Naive B cell (primary cell): Measurements from ENCODE around the gene IQSEC3. TPM values are rescaled to one million over a fixed set of nuclear protein-coding genes. Genes with fewer than 3 reads are reported as not detected.
"Not testable (repeated sequence)": the region's sequence is repeated elsewhere in the genome, so short reads cannot be mapped to it uniquely, and the experiment has no call there.

Experiments used
- ATAC-seq, 2 donors: fragments of 150-1000 bp; cut with Tn5 transposase; 2 replicates each; pipeline ENCODE4 v1.10.0; 2021; ENCODE audit warnings: low read depth in 2 of 2, mild to moderate bottlenecking in 2 of 2, moderate library complexity in 2 of 2
- DNase-seq: peaks from one replicate; pipeline ENCODE4 v3.0.0; 2022
- H3K27ac Mint-ChIP-seq, 6 donors: one replicate each; pipeline ENCODE4 v1.8.0; 2020 to 2022; ENCODE audit warnings: mild to moderate bottlenecking in 6 of 6, mixed read lengths in 6 of 6, moderate library complexity in 5 of 6, inconsistent platforms in 2 of 6
- H3K27me3 Mint-ChIP-seq, 3 donors: one replicate each; pipeline ENCODE4 v1.8.0; 2021 to 2022; ENCODE audit warnings: mixed read lengths in 3 of 3, mild to moderate bottlenecking in 1 of 3
- H3K36me3 Mint-ChIP-seq, 2 donors: one replicate each; pipeline ENCODE4 v1.8.0; 2020 to 2022; ENCODE audit warnings: mixed read lengths in 2 of 2, inconsistent platforms in 1 of 2, mild to moderate bottlenecking in 1 of 2
- H3K4me1 Mint-ChIP-seq, 3 donors: one replicate each; pipeline ENCODE4 v1.8.0; 2020 to 2022; ENCODE audit warnings: mixed read lengths in 3 of 3, inconsistent platforms in 1 of 3, mild to moderate bottlenecking in 1 of 3, moderate library complexity in 1 of 3
- H3K4me3 Mint-ChIP-seq, 8 donors: one replicate each; pipeline ENCODE4 v1.8.0; 2020 to 2022; ENCODE audit warnings: mild to moderate bottlenecking in 8 of 8, mixed read lengths in 8 of 8, moderate library complexity in 8 of 8, inconsistent platforms in 2 of 8
- H3K9me3 Mint-ChIP-seq, 7 donors: one replicate each; pipeline ENCODE4 v1.8.0; 2020 to 2022; ENCODE audit warnings: mixed read lengths in 7 of 7, mild to moderate bottlenecking in 5 of 7, inconsistent platforms in 2 of 7, moderate library complexity in 1 of 7
- polyA plus RNA-seq, 6 donors: library from polyadenylated mRNA; unstranded; fragments of 300-500 nt; fragmentation: Illumina TruSeq; gene quantifications; one replicate each; pipeline ENCODE4 v1.2.3, GENCODE V29; 2021; ENCODE audit warnings: low read depth in 6 of 6

Gene IQSEC3
- polyA plus RNA-seq, 6 donors from 2014 or later: not detected

DNA sequence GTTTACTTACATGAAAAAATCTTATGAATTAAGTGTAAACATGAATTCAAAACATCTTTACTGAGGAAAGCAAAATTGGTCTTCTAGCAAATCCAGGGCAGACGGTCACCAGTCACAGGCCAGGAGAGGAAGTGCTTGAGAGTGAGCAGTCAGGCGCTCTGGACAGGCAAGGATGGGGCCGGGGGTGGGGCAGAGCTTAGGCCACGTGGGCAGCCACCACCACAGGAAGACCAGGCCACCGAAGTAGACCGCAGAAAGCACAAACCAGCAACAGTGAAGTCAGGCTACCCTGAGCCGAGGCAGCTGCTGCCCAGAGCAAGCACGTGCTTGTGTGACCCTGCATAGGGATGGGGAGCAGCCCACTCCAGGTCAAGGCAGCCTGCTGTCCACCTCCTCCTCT lies 113.9 kb downstream of the IQSEC3 start:
- Mint-ChIP-seq H3K36me3 (no peaks in the 10 kb centered on the region), H3K27me3 (peaks cover 9 to 38% (median 23%) of the 10 kb centered on the region in 3 donors), H3K9me3 (no peaks in the 10 kb centered on the region), H3K27ac (peak overlapping the region in 1 of 6 donors; percentile 32), H3K4me3 (peak overlapping the region in 1 of 8 donors; percentile 40), H3K4me1 (peaks cover 8 to 13% (median 9%) of the 10 kb centered on the region in 3 donors)
- DNase-seq (no peak), ATAC-seq (no peak)

DNA sequence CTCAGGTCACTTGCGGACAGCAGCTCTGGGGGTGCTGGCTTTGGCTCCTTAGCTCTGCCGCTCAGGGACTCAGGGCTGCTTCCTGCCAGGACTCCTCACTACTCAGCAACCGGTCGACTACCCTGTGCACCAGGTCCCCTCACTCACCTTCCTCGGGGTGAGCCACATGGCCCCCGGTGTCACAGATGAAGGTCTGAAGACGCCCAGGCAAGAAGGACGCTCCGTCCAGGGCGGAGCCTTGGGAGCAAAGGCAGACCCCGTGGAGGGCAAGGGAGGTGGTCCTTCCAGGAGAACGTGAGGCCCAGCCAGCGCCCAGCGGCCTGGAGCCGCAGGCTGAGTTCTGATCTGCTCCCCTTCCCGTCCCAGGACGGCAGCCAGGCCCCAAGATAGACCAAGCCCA lies 115.4 kb downstream of the IQSEC3 start:
- Mint-ChIP-seq H3K9me3 (no peaks in the 10 kb centered on the region), H3K4me1 (peaks cover 8 to 13% (median 9%) of the 10 kb centered on the region in 3 donors), H3K27ac (no peak overlapping the region), H3K36me3 (no peaks in the 10 kb centered on the region), H3K27me3 (peaks cover 17 to 39% (median 28%) of the 10 kb centered on the region in 3 donors), H3K4me3 (no peak overlapping the region)
- DNase-seq (no peak), ATAC-seq (no peak)

DNA sequence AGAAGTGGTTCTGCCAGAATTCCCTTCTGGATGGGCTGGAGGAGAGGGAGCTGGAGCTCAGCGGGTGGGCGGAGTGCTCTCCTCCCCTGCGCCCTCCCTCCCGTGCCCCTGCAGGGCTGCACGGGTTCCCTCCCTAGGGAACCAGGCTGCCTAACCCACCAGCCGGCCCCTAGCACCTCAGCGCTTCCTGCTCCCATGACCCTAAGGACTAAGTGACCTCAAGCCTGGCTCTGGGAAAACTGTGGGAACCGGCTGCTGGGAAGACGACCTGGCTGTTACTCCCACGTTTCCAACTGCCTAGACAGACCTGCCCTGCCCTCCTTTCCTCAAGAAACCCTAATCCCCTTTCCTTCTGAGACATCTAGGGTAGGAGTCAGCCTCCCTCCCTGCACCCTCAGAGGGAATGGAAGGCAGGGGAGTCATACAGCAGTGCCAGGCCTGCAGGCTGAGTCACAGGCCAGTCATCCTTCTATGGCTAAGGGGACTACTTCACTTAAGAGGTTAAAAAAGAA lies 115.9 kb downstream of the IQSEC3 start:
- DNase-seq: no peak

DNA sequence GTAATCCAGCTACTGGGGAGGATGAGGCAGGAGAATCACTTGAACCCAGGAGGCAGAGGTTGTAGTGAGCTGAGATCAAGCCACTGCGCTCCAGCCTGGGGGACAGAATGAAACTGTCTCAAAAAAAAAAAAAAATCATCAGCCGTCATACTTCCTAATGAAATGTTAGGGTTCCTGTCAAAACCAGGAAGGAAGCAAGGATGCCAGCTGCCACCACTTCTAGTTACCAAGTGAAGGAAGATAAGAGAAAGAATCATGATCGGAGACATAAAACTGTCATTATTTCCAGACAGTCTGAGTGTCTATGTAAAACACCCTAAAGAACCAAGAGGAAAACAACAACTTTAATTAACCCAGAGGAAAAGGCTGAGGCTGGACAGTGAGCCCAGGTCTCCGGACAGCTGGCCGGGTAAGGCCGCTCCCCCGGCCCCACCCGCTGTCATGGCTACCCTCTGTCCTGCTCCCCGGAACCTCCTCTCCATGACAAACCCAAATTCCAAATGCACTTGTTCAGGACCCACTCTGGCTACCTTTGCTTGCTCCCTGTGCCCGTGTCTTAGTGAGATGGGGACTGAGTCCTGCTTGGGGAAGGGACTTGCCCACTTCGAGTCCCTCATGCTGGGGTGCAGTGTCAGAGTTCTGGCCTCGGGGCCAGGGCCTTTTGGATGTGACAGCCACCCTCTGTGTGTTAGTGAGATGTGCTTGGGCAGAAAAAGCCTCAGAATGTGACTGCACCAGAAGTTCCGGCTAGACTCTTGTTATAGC lies 118.4 kb downstream of the IQSEC3 start:
- H3K9me3 Mint-ChIP-seq: peaks cover 0 to under 1% (median 0%) of the 10 kb centered on the region in 7 donors
- peaks cover 23 to 35% (median 29%) of the 10 kb centered on the region in 3 donors for H3K27me3 Mint-ChIP-seq
- no peaks in the 10 kb centered on the region for H3K36me3 Mint-ChIP-seq
- H3K4me3 Mint-ChIP-seq: peak overlapping the region in 1 of 8 donors; percentile 48
- no peak for ATAC-seq
- H3K27ac Mint-ChIP-seq: peak overlapping the region in 1 of 6 donors; percentile 55
- H3K4me1 Mint-ChIP-seq: peaks cover 5 to 15% (median 9%) of the 10 kb centered on the region in 3 donors
- DNase-seq: no peak

More for the DNA sequence above, 115.9 kb downstream of the IQSEC3 start:
- ATAC-seq: no peak
- H3K36me3 Mint-ChIP-seq: no peaks in the 10 kb centered on the region
- H3K27me3 Mint-ChIP-seq: peaks cover 18 to 37% (median 28%) of the 10 kb centered on the region in 3 donors
- H3K4me3 Mint-ChIP-seq: no peak overlapping the region
- no peaks in the 10 kb centered on the region for H3K9me3 Mint-ChIP-seq
- no peak overlapping the region for H3K27ac Mint-ChIP-seq
- H3K4me1 Mint-ChIP-seq: peaks cover 8 to 13% (median 9%) of the 10 kb centered on the region in 3 donors

DNA sequence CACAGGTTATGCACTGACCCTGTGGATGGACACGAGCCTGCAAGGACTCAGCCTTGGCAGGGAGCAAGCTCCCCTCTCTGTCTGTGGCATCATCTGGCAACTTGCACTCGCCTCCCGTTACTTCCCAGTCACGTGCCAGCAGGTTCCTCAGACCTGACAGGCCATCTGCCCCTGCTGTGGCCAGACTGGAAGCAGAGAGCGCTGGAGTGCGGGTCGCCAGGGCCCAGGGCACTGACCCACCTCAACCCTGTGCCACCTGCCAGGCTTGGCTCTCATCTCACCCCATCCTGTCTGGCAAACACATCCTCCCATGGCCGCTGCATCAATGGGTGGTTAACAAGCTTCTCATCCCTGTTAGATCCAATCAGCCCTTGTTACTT lies 119.0 kb downstream of the IQSEC3 start:
- H3K9me3 Mint-ChIP-seq: peaks cover 0 to 3% (median 0%) of the 10 kb centered on the region in 7 donors
- no peak for DNase-seq
- ATAC-seq: no peak

DNA sequence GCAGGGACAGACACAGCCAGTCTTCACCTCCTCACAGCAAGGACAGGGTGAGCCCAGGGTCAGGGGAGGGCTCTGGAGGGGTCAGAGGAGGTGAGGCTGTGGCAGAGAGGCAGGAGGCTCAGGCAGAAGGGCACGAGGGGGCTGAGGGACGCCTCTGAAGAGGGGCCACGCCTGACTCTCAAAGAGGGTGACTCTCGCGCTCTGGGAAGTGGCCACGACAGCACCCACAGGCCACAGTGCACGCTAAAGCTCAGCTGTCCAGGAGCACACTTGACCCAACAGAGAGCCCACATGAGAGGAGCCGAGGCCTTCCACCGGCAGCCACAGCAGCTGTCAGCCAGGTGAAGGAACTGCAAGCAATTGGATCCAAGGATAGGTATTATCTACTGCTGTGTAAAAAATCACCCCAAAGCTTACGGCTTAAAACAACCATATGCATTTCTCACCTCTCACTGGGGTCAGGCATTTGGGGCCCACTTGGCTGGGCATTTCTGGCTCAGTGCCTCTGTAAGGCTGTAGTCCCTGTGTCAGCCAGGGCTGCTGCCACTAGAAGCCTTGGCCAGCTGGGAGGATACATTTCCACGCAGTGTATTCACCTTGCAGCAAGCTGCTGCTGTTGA lies 119.5 kb downstream of the IQSEC3 start:
- Mint-ChIP-seq H3K27me3 (peaks cover 28 to 40% (median 40%) of the 10 kb centered on the region in 3 donors), H3K36me3 (no peaks in the 10 kb centered on the region), H3K9me3 (peaks cover 0 to 3% (median 0%) of the 10 kb centered on the region in 7 donors), H3K4me1 (peaks cover 0 to 8% (median 4%) of the 10 kb centered on the region in 3 donors), H3K27ac (peak overlapping the region in 1 of 6 donors; percentile 66), H3K4me3 (no peak overlapping the region)
- DNase-seq (no peak), ATAC-seq (no peak)

More for the DNA sequence above, 119.0 kb downstream of the IQSEC3 start:
- no peak overlapping the region for H3K4me3 Mint-ChIP-seq
- peaks cover 28 to 40% (median 35%) of the 10 kb centered on the region in 3 donors for H3K27me3 Mint-ChIP-seq
- H3K36me3 Mint-ChIP-seq: no peaks in the 10 kb centered on the region
- peak overlapping the region in 1 of 6 donors; percentile 66 for H3K27ac Mint-ChIP-seq
- peaks cover 0 to 9% (median 4%) of the 10 kb centered on the region in 3 donors for H3K4me1 Mint-ChIP-seq

DNA sequence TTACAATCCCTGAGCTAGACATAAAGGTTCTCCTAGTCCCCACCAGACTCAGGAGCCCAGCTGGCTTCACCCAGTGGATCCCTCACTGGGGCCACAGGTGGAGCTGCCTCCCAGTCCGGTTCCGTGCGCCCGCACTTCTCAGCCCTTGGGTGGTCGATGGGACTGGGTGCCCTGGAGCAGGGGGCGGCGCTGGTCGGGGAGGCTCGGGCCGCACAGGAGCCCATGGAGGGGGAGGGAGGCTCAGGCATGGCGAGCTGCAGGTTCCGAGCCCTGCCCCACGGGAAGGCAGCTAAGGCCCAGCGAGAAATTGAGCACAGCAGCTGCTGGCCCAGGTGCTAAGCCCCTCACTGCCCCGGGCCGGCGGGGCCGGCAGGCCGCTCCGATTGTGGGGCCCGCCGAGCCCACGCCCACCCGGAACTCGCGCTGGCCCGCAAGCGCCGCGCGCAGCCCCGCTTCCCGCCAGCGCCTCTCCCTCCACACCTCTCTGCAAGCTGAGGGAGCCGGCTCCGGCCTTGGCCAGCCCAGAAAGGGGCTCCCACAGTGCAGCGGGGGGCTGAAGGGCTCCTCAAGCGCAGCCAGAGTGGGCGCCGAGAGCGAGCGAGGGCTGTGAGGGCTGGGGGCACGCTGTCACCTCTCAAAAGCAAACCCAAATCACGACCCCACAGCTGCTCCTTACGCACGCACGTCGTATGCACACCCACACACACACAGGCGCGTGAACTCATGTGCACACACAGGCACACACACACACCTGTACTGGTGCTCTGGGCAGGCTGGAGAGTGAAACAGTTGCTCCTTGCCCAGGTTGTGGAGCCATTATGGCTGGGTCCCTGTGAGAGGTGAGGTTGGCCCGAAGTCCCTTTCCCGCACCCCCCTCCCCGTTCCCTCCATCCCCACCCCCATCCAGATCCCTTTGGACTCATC lies 121.7 kb downstream of the IQSEC3 start:
- not testable (repeated sequence) for DNase-seq, H3K27ac Mint-ChIP-seq, H3K9me3 Mint-ChIP-seq, H3K4me1 Mint-ChIP-seq, H3K36me3 Mint-ChIP-seq, ATAC-seq
- H3K27me3 Mint-ChIP-seq: peaks cover 36 to 53% (median 50%) of the 10 kb centered on the region in 3 donors
- peak overlapping the region in 7 of 8 donors; percentile 12 to 92 (median 75) for H3K4me3 Mint-ChIP-seq

DNA sequence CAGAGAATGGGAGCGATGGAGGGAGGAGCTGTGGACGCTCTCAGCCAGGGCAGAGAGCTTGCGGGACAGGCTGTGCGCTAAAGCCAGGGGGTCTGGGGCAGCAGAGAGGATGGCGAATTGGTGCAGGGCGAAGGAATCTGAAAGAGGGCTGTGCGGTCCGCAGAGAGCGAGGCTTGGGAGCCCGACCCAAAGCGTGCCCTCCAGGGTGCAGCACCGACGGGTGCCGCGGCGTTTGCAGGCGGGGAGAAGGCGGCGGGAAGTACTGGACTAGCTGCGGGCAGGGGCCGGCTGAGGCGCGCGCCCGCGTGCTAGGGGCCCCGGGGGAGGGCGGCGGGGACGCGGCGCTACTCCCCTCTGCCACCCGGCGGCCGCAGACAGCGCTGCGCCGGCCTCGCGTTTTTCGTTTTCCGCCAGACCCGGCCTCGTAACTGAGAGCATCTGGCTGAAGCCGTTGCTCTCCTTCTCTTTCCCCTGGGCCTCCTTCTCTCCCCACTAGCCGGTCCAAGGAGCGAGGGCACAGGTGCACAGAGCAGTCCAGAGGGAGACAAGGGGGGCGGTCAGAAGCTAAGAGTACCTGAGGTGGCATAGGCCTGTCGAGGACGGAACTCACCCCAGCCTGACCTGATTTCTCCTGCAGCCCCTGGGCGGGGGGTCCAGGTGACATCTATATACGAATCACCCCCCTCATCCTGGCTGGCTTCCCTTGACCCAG lies 122.5 kb downstream of the IQSEC3 start:
- ATAC-seq (peak in 1 of 2 donors; percentile 52), DNase-seq (no peak)
- peak overlapping the region in 1 of 6 donors; percentile 73 for H3K27ac Mint-ChIP-seq
- peaks cover 0 to 3% (median 0%) of the 10 kb centered on the region in 7 donors for H3K9me3 Mint-ChIP-seq
- H3K4me1 Mint-ChIP-seq: peaks cover 0 to 5% (median 4%) of the 10 kb centered on the region in 3 donors
- H3K27me3 Mint-ChIP-seq: peaks cover 41 to 59% (median 56%) of the 10 kb centered on the region in 3 donors
- no peaks in the 10 kb centered on the region for H3K36me3 Mint-ChIP-seq
- H3K4me3 Mint-ChIP-seq: peak overlapping the region in 7 of 8 donors; percentile 42 to 92 (median 75)

DNA sequence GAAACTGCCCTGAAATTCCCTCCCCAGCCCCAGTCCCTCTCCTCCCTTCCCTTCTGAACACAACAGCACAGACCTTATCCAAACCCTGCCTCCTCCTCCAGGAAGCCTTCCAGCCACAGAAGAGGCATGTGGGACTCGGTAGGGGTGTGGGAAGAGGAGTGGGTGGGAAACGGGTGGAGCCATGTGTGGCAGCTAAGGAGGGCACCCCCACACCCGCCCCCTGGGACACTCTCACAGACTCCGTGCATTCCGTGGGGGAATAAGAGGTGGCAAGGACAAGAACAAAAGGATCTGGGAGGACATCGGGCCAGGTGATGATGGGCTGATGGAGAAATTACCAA lies 123.0 kb downstream of the IQSEC3 start:
- DNase-seq (no peak), ATAC-seq (no peak)
- Mint-ChIP-seq H3K27ac (peak overlapping the region in 1 of 6 donors; percentile 7), H3K27me3 (peaks cover 43 to 61% (median 59%) of the 10 kb centered on the region in 3 donors), H3K9me3 (peaks cover 0 to 3% (median 0%) of the 10 kb centered on the region in 7 donors), H3K36me3 (no peaks in the 10 kb centered on the region), H3K4me3 (peak overlapping the region in 4 of 8 donors; percentile 42 to 70 (median 50)), H3K4me1 (peaks cover 0 to 5% (median 4%) of the 10 kb centered on the region in 3 donors)

DNA sequence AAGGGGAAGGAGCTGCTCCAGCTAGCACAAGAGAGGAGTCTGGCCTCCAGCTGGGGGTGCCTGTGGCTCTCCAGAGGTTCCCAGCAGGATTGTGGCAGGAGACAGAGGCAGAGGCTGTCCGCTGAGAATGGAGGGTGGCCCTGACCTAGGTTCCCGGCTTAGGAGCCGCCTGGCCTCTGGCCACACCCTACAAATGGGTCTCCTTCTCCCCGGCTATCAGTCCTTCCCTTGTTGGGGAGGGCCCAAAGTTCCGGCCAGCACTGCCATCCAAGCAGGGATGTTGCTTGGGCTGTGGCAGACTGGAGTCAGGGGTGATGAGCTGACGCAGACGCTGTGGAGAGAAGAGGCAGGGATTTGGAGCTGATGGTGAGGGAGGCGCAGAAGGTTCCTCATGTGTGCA lies 124.3 kb downstream of the IQSEC3 start:
- H3K36me3 Mint-ChIP-seq: no peaks in the 10 kb centered on the region
- peaks cover 0 to 5% (median 4%) of the 10 kb centered on the region in 3 donors for H3K4me1 Mint-ChIP-seq
- H3K27ac Mint-ChIP-seq: no peak overlapping the region
- H3K27me3 Mint-ChIP-seq: peaks cover 39 to 55% (median 50%) of the 10 kb centered on the region in 3 donors
- DNase-seq (no peak), ATAC-seq (no peak)
- H3K4me3 Mint-ChIP-seq: no peak overlapping the region
- peaks cover 0 to 3% (median 0%) of the 10 kb centered on the region in 7 donors for H3K9me3 Mint-ChIP-seq

DNA sequence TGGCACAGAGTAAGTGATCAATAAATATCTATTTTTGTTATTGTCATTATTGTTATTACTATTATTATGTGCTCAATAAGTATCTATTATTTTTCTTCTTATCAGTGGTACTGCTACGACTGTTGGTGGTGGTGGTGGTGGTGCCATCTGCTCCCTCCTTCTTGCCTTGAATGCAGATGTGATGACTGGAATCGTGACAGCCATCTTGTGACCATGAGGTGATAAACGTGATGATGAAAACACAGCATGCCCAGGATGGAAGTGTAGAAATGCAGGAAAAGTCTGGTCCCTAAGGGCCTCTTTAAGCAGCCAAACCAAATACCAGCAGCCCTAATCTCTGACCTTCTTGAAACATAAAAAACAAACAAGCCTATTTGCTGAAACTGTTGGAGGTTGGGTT lies 125.0 kb downstream of the IQSEC3 start:
- Mint-ChIP-seq H3K4me3 (no peak overlapping the region), H3K4me1 (peaks cover 0 to 5% (median 4%) of the 10 kb centered on the region in 3 donors), H3K9me3 (peaks cover 0 to 3% (median 0%) of the 10 kb centered on the region in 7 donors), H3K27ac (no peak overlapping the region), H3K27me3 (peaks cover 35 to 52% (median 50%) of the 10 kb centered on the region in 3 donors), H3K36me3 (no peaks in the 10 kb centered on the region)
- ATAC-seq (no peak), DNase-seq (no peak)

DNA sequence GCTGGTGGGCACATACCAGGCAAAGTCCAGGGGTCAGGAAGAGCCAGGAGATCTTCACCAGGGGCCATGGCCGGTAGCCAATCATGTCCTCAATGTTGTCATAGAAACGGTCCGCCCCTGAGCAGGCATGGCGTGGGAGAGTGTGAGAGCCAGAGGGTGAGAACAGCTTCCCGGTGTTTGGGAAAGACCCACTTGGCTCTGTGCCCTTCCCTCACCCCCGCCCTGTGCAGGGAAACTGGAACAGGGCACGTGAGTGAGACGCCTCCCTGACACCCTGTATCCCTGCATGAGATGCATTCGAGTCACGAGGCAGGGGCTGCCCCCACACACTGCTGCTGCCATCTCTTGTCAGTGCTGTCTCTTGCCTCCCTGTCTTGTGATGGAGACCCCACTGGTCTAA lies 126.7 kb downstream of the IQSEC3 start:
- peaks cover 31 to 64% (median 60%) of the 10 kb centered on the region in 3 donors for H3K27me3 Mint-ChIP-seq

More for the DNA sequence above, 126.7 kb downstream of the IQSEC3 start:
- no peak for DNase-seq
- ATAC-seq: no peak
- Mint-ChIP-seq H3K4me1 (peaks cover 0 to 12% (median 7%) of the 10 kb centered on the region in 3 donors), H3K9me3 (peaks cover 0 to 8% (median 2%) of the 10 kb centered on the region in 7 donors), H3K27ac (no peak overlapping the region), H3K4me3 (no peak overlapping the region), H3K36me3 (no peaks in the 10 kb centered on the region)
